ENCODE results near the gene COPE. TPM values are rescaled to one million over a fixed set of nuclear protein-coding genes. Genes with fewer than 3 reads are reported as not detected.
A peak's percentile ranks its signal among the peaks of the same experiment; 100 is the strongest.

The COPE gene
- total and polyA plus RNA-seq, 2 donors (not counting 1 experiment from before 2014, with no cell fraction given), result 154 to 279 TPM

DNA sequence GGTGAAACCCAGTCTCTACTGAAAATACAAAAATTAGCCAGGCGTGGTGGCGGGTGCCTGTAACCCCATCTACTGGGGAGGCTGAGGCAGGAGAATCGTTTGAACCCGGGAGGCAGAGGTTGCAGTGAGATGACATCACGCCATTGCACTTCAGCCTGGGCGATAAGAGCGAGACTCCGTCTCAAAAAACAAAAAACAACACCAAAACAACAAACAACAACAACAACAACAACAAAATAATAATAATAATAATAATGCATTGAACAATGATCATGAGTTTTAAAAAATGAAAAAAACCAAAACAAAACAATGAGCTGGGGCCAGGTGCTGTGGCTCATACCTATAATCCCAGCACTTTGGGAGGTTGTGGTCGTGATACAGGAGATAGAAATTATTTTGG lies 44.9 kb upstream of the COPE start:
- no peak overlapping the region for H2AFZ ChIP-seq (ENCODE audit: insufficient read depth, low read depth, low read length, poor library complexity, severe bottlenecking)
- no peak overlapping the region for H3K4me3 ChIP-seq (ENCODE audit: control extremely low read depth in 1 of 5, extremely low read depth in 1 of 5, insufficient read depth in 1 of 5, low read depth in 2 of 5, low read length in 4 of 5)
- ChIA-PET POLR2A (no interaction called here), CTCF (no interaction called here)
- H3K27me3 ChIP-seq (replicated peaks in 1 of 4; ENCODE audit: control extremely low read depth in 1 of 4, control insufficient read depth in 3 of 4, insufficient read depth in 4 of 4, low read length in 3 of 4), result peaks cover 0 to 14% (median 2%) of the 10 kb centered on the region in 4 experiments
- peaks cover 16% of the 10 kb centered on the region for H3K27me3 Mint-ChIP-seq
- no peak overlapping the region for H3K4me3 Mint-ChIP-seq
- H3K79me2 ChIP-seq (ENCODE audit: control insufficient read depth, insufficient read depth, low read length), result no peaks in the 10 kb centered on the region
- H3K27ac Mint-ChIP-seq, result no peak overlapping the region
- WGBS (ENCODE audit: insufficient coverage), result 100% methylated on average over 2 of the region's 9 CpGs
- DNase-seq, result no peak
- peaks cover 10% of the 10 kb centered on the region for H3K4me1 Mint-ChIP-seq
- H3K9me3 ChIP-seq (ENCODE audit: control extremely low read depth in 1 of 3, control insufficient read depth in 2 of 3, insufficient read depth in 1 of 3, low read length in 2 of 3), result peaks cover 0 to 10% (median 0%) of the 10 kb centered on the region in 3 donors
- H3K9ac ChIP-seq (ENCODE audit: low read length), result no peak overlapping the region
- no peak overlapping the region for H3K27ac ChIP-seq (ENCODE audit: low read length in 2 of 2)
- no peak for ATAC-seq (ENCODE audit: low read depth)
- intact Hi-C loops (cut with micrococcal nuclease), result no loop called here
- H3K9me3 Mint-ChIP-seq (ENCODE audit: insufficient read depth), result no peaks in the 10 kb centered on the region
- H3K4me1 ChIP-seq (ENCODE audit: control insufficient read depth in 2 of 2, insufficient read depth in 2 of 2, low read length in 2 of 2), result peaks cover 7% of the 10 kb centered on the region in 2 donors
- H3K36me3 ChIP-seq (replicated peaks in 1 of 2; ENCODE audit: control extremely low read depth in 1 of 2, control insufficient read depth in 1 of 2, extremely low read depth in 1 of 2, insufficient read depth in 2 of 2, low read length in 1 of 2), result no peaks in the 10 kb centered on the region
- no peak overlapping the region for H3K4me2 ChIP-seq (replicated peaks; ENCODE audit: low read depth, low read length, poor library complexity, severe bottlenecking)
- no peaks in the 10 kb centered on the region for H4K20me1 ChIP-seq (ENCODE audit: control insufficient read depth, insufficient read depth, low read length, poor library complexity, severe bottlenecking)
- TF ChIP-seq, protein P1, sequence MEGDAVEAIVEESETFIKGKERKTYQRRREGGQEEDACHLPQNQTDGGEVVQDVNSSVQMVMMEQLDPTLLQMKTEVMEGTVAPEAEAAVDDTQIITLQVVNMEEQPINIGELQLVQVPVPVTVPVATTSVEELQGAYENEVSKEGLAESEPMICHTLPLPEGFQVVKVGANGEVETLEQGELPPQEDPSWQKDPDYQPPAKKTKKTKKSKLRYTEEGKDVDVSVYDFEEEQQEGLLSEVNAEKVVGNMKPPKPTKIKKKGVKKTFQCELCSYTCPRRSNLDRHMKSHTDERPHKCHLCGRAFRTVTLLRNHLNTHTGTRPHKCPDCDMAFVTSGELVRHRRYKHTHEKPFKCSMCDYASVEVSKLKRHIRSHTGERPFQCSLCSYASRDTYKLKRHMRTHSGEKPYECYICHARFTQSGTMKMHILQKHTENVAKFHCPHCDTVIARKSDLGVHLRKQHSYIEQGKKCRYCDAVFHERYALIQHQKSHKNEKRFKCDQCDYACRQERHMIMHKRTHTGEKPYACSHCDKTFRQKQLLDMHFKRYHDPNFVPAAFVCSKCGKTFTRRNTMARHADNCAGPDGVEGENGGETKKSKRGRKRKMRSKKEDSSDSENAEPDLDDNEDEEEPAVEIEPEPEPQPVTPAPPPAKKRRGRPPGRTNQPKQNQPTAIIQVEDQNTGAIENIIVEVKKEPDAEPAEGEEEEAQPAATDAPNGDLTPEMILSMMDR (IDR thresholded peaks at IDR 0.05), result no peak
- TF ChIP-seq EZH2 (IDR thresholded peaks at IDR 0.05; ENCODE audit: borderline replicate concordance, insufficient read depth, low read depth, low read length, poor library complexity, severe bottlenecking), result no peak

DNA sequence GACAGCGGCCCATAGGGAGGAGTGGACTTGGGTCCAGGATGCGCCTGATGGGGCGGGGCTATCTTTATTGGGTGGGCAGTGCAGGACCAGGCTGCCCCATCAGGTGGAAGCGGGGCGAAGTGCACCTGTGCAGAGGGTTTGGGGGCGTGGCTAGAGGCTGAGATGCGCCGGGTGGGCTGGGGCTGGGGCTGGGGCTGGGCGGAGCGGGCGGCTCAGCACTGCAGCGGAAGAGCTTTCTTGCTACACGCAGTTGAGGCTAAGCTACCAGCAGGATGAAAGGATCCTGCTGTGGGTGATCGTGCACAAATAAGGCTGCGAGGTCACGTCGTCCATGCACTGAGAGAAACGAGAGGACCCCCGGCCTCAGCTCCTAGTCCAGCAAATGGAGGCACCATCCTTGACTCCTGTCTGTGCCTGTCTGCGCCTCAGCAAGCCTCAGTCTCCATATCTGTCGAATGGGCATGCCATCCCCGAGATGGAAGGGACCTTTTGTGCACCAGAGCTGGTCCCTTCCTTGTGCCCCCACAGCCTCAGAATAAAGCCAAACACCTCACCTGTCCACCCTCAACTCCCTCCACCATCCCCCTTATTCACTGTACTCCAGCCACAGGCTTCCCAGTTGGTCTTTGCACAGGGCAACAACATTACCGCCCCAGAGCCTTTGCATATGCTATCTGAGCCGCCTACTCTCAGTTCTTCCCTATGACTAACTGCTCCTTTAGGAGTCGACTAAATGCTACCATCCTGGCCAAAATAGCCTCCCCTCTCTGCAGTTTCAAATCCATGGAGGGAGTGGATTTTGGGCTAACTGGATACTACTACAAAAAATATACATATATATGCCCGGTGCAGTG lies 42.8 kb upstream of the COPE start:
- TF ChIP-seq, protein P1 (IDR thresholded peaks at IDR 0.05), result no peak
- no peak for TF ChIP-seq EZH2 (IDR thresholded peaks at IDR 0.05; ENCODE audit: borderline replicate concordance, insufficient read depth, low read depth, low read length, poor library complexity, severe bottlenecking)
- Histone ChIP-seq H3K27ac (ENCODE audit: low read length in 2 of 2) (no peak overlapping the region), H3K4me3 (ENCODE audit: control extremely low read depth in 1 of 5, extremely low read depth in 1 of 5, insufficient read depth in 1 of 5, low read depth in 2 of 5, low read length in 4 of 5) (no peak overlapping the region), H3K9me3 (ENCODE audit: control extremely low read depth in 1 of 3, control insufficient read depth in 2 of 3, insufficient read depth in 1 of 3, low read length in 2 of 3) (no peaks in the 10 kb centered on the region), H3K4me1 (ENCODE audit: control insufficient read depth in 2 of 2, insufficient read depth in 2 of 2, low read length in 2 of 2) (peaks cover 7% of the 10 kb centered on the region in 2 donors), H3K4me2 (replicated peaks; ENCODE audit: low read depth, low read length, poor library complexity, severe bottlenecking) (peak overlapping the region; percentile 38), H3K79me2 (ENCODE audit: control insufficient read depth, insufficient read depth, low read length) (no peaks in the 10 kb centered on the region), H3K9ac (ENCODE audit: low read length) (no peak overlapping the region), H2AFZ (ENCODE audit: insufficient read depth, low read depth, low read length, poor library complexity, severe bottlenecking) (peak overlapping the region; percentile 42), H3K27me3 (replicated peaks in 1 of 4; ENCODE audit: control extremely low read depth in 1 of 4, control insufficient read depth in 3 of 4, insufficient read depth in 4 of 4, low read length in 3 of 4) (peaks cover 0 to 12% (median 2%) of the 10 kb centered on the region in 4 experiments), H4K20me1 (ENCODE audit: control insufficient read depth, insufficient read depth, low read length, poor library complexity, severe bottlenecking) (no peaks in the 10 kb centered on the region), H3K36me3 (replicated peaks in 1 of 2; ENCODE audit: control extremely low read depth in 1 of 2, control insufficient read depth in 1 of 2, extremely low read depth in 1 of 2, insufficient read depth in 2 of 2, low read length in 1 of 2) (no peaks in the 10 kb centered on the region)
- no peak overlapping the region for H3K4me3 Mint-ChIP-seq
- H3K9me3 Mint-ChIP-seq (ENCODE audit: insufficient read depth), result no peaks in the 10 kb centered on the region
- CTCF ChIA-PET, result no interaction called here
- DNase-seq (no peak), ATAC-seq (ENCODE audit: low read depth) (peak; percentile 33)
- H3K27ac Mint-ChIP-seq, result no peak overlapping the region
- POLR2A ChIA-PET, result no interaction called here
- H3K4me1 Mint-ChIP-seq, result peaks cover 10% of the 10 kb centered on the region
- WGBS (ENCODE audit: insufficient coverage), result 20% methylated on average over 22 of the region's 26 CpGs
- intact Hi-C loops (cut with micrococcal nuclease), result no loop called here
- peaks cover 16% of the 10 kb centered on the region for H3K27me3 Mint-ChIP-seq

Measured in B cell (primary cell).